ENCODE results near the gene ZBTB40. TPM values are rescaled to one million over a fixed set of nuclear protein-coding genes. Genes with fewer than 3 reads are reported as not detected.

The ZBTB40 gene
- polyA plus RNA-seq, 1 of the 3 experiments (the other 2 are of a cell fraction): 5.0 TPM

GRCh38 chr1:22524481-22524880, 72.8 kb downstream of the ZBTB40 start:
- 100% methylated on average over 3 of the region's 5 CpGs for WGBS (ENCODE audit: low lambda C conversion rate)
- CTCF ChIA-PET: interaction anchor here (0.7 to 11.7 kb wide), 5 partner anchors 17 to 118 kb away, joined by 3 to 289 read pairs (median 4); partner anchors contain the start of gene C1QC
- H3K27ac ChIP-seq (ENCODE audit: low read depth in 2 of 2, low read length in 1 of 2): no peak overlapping the region
- no peaks in the 10 kb centered on the region for H3K9me2 ChIP-seq
- no peak overlapping the region for H2AFZ ChIP-seq (ENCODE audit: low read depth)
- H3F3A ChIP-seq (replicated peaks; ENCODE audit: insufficient read depth): no peaks in the 10 kb centered on the region
- no peaks in the 10 kb centered on the region for H3K27me3 ChIP-seq (ENCODE audit: insufficient read depth)
- peaks cover 4 to 76% of the 10 kb centered on the region in 2 experiments for H3K36me3 ChIP-seq (replicated peaks in 1 of 2; ENCODE audit: control insufficient read depth in 1 of 2, insufficient read depth in 2 of 2, low read length in 1 of 2)
- H3K4me3 ChIP-seq (ENCODE audit: low read depth in 2 of 2, low read length in 1 of 2): no peak overlapping the region
- H3K9ac ChIP-seq: no peak overlapping the region
- H3K79me2 ChIP-seq (ENCODE audit: insufficient read depth): no peaks in the 10 kb centered on the region
- POLR2A ChIA-PET: no interaction called here
- peaks cover 0 to 22% of the 10 kb centered on the region in 2 experiments; a peak in 1 of 4 replicates for H3K4me1 ChIP-seq (ENCODE audit: control insufficient read depth in 1 of 2, insufficient read depth in 2 of 2, low read depth in 1 of 2, low read length in 1 of 2)
- TF ChIP-seq USF2 (IDR thresholded peaks at IDR 0.05; ENCODE audit: borderline replicate concordance, low read depth, low read length) (no peak), MXI1 (IDR thresholded peaks at IDR 0.05; ENCODE audit: low read depth, low read length) (no peak), USF1 (IDR thresholded peaks at IDR 0.05; ENCODE audit: borderline replicate concordance, low read depth) (no peak), RCOR1 (IDR thresholded peaks at IDR 0.05; ENCODE audit: low read length) (no peak), IRF3 (IDR thresholded peaks at IDR 0.05; ENCODE audit: low read depth, low read length) (no peak), ZBTB33 (IDR thresholded peaks at IDR 0.05; ENCODE audit: borderline replicate concordance, low read depth) (no peak), REST (IDR thresholded peaks at IDR 0.05; ENCODE audit: low read depth, low read length) (no peak), MAX (IDR thresholded peaks at IDR 0.05; ENCODE audit: low read depth) (no peak), NFIC (IDR thresholded peaks at IDR 0.05; ENCODE audit: borderline replicate concordance) (no peak), FOXM1 (IDR thresholded peaks at IDR 0.05; ENCODE audit: low read depth) (no peak), POLR2AphosphoS5 (IDR thresholded peaks at IDR 0.05; ENCODE audit: low read depth, low read length) (no peak), SIN3A (IDR thresholded peaks at IDR 0.05; ENCODE audit: borderline replicate concordance, low read depth, low read length) (no peak), RAD21 (IDR thresholded peaks at IDR 0.05; ENCODE audit: low read length) (no peak), CTCF (IDR thresholded peaks at IDR 0.05) (no peak)
- H4K20me1 ChIP-seq (ENCODE audit: insufficient read depth): no peaks in the 10 kb centered on the region
- no peaks in the 10 kb centered on the region for H3K9me3 ChIP-seq
- no peak for DNase-seq
- H3K4me2 ChIP-seq: no peak overlapping the region
